ENCODE measurements around the gene P2RY8. TPM values are rescaled to one million over a fixed set of nuclear protein-coding genes. Genes with fewer than 3 reads are reported as not detected.
A peak's percentile ranks its signal among the peaks of the same experiment; 100 is the strongest.

The P2RY8 gene
- total and polyA plus RNA-seq, 10 of the 15 experiments (the other 5 are each of a cell fraction or from before 2014, with no cell fraction given), result 2.0 to 64.4 (median 36.5) TPM

GRCh38 chrX:1483843-1484637 is 52.9 kb downstream of the P2RY8 start (continued):
- TF ChIP-seq, protein P1, sequence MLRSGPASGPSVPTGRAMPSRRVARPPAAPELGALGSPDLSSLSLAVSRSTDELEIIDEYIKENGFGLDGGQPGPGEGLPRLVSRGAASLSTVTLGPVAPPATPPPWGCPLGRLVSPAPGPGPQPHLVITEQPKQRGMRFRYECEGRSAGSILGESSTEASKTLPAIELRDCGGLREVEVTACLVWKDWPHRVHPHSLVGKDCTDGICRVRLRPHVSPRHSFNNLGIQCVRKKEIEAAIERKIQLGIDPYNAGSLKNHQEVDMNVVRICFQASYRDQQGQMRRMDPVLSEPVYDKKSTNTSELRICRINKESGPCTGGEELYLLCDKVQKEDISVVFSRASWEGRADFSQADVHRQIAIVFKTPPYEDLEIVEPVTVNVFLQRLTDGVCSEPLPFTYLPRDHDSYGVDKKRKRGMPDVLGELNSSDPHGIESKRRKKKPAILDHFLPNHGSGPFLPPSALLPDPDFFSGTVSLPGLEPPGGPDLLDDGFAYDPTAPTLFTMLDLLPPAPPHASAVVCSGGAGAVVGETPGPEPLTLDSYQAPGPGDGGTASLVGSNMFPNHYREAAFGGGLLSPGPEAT (IDR thresholded peaks at IDR 0.05; ENCODE audit: low read depth), result peak; percentile 77
- TF ChIP-seq ZNF217 (IDR thresholded peaks at IDR 0.05), result peak; percentile 92
- TF ChIP-seq SIN3A (IDR thresholded peaks at IDR 0.05; ENCODE audit: low read depth, low read length), result no peak
- TF ChIP-seq MYB (IDR thresholded peaks at IDR 0.05; ENCODE audit: borderline replicate concordance, low read depth, low read length), result no peak
- no peak for TF ChIP-seq HSF1 (IDR thresholded peaks at IDR 0.05; ENCODE audit: low read depth, low read length)
- peak; percentile 6 for TF ChIP-seq USF1 (IDR thresholded peaks at IDR 0.05; ENCODE audit: borderline replicate concordance, extremely low read length, insufficient read depth, low read depth, low read length)
- no peak for TF ChIP-seq JUND (IDR thresholded peaks at IDR 0.05; ENCODE audit: low read depth, low read length)
- peak; percentile 97 for TF ChIP-seq ZNF687 (IDR thresholded peaks at IDR 0.05)
- TF ChIP-seq MXI1 (IDR thresholded peaks at IDR 0.05; ENCODE audit: low read depth, low read length), result peak; percentile 77; the same call in 1 of the 2 replicates
- TF ChIP-seq EED (IDR thresholded peaks at IDR 0.05; ENCODE audit: low read depth), result peak; percentile 67
- no peak for TF ChIP-seq RELA (IDR thresholded peaks at IDR 0.05; ENCODE audit: borderline replicate concordance, partially characterized antibody)
- TF ChIP-seq ZNF274 (IDR thresholded peaks at IDR 0.05; ENCODE audit: insufficient read depth, insufficient read length), result no peak
- peak; percentile 66 for TF ChIP-seq CBX5 (IDR thresholded peaks at IDR 0.05; ENCODE audit: low read depth)
- TF ChIP-seq MTA3 (IDR thresholded peaks at IDR 0.05; ENCODE audit: borderline replicate concordance, low read length), result peak; percentile 66; the same call in 1 of the 2 replicates
- no peak for TF ChIP-seq CBFB (IDR thresholded peaks at IDR 0.05; ENCODE audit: low read depth)
- TF ChIP-seq BMI1 (IDR thresholded peaks at IDR 0.05; ENCODE audit: borderline replicate concordance), result no peak; the same call in 1 of the 2 replicates
- no peak for TF ChIP-seq PAX8 (IDR thresholded peaks at IDR 0.05)
- TF ChIP-seq BACH1 (IDR thresholded peaks at IDR 0.05; ENCODE audit: borderline replicate concordance), result peak; percentile 15; the same call in 1 of the 2 replicates
- TF ChIP-seq RCOR1 (conservative IDR thresholded peaks at IDR 0.05; ENCODE audit: low read depth, low read length), result 0 out of 2 replicates have a peak, but pooled peaks have one; percentile 65
- TF ChIP-seq RAD51 (IDR thresholded peaks at IDR 0.05), result peak; percentile 80
- no peak for TF ChIP-seq IRF5 (IDR thresholded peaks at IDR 0.05; ENCODE audit: borderline replicate concordance)
